ENCODE results near the gene DLL1. TPM values are rescaled to one million over a fixed set of nuclear protein-coding genes. Genes with fewer than 3 reads are reported as not detected.
A peak's percentile ranks its signal among the peaks of the same experiment; 100 is the strongest.

The DLL1 gene
- total RNA-seq, 4 donors from 2014 or later, result 8.7 to 24.3 (median 19.2) TPM

DNA sequence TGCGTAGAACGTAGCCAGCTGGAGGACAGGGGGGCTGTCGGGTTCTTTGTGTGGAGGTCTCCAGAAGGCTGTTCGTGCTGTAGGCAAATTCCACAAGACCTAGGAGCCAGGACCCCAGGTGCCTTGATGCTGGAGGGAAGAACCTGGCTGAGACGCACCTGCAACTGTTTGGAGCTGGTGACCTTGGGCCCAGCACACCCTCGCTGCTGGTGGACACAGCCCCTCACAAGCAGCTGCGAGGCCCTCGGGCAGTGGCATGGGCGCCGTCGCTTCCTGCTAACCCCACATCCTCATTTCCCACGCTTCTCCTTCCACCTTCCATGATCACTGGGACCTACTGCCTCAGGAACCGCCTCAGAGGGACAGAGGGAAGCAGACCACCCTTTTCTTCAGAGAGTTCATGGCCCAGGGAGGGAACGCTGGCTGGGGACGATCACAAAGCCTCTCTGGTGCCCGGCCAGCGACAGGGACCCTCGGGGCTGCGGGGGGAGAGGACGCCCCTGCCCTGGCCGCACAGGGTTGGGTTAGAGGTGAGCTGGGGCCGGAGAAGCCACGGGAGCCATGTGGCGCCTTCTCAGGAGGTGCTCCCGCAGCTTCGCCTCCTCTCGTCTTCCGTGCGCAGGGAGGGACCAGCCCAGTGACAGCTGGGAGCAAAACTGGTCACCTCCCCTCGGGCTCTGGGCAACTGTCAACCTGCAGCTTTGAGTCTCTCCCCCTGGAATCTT, 18.4 kb downstream of the DLL1 start:
- H3K36me3 ChIP-seq, result no peaks in the 10 kb centered on the region
- intact Hi-C loops (cut with DNase I; ENCODE audit: low total_unique reads), result no loop called here
- TF ChIP-seq, protein P1, sequence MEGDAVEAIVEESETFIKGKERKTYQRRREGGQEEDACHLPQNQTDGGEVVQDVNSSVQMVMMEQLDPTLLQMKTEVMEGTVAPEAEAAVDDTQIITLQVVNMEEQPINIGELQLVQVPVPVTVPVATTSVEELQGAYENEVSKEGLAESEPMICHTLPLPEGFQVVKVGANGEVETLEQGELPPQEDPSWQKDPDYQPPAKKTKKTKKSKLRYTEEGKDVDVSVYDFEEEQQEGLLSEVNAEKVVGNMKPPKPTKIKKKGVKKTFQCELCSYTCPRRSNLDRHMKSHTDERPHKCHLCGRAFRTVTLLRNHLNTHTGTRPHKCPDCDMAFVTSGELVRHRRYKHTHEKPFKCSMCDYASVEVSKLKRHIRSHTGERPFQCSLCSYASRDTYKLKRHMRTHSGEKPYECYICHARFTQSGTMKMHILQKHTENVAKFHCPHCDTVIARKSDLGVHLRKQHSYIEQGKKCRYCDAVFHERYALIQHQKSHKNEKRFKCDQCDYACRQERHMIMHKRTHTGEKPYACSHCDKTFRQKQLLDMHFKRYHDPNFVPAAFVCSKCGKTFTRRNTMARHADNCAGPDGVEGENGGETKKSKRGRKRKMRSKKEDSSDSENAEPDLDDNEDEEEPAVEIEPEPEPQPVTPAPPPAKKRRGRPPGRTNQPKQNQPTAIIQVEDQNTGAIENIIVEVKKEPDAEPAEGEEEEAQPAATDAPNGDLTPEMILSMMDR (IDR thresholded peaks at IDR 0.05), result no peak
- H3K27ac ChIP-seq, result no peak overlapping the region
- no peaks in the 10 kb centered on the region for H3K27me3 ChIP-seq
- peaks cover 4 to 6% of the 10 kb centered on the region in 2 donors for H3K4me1 ChIP-seq
- H3K9me3 ChIP-seq, result no peaks in the 10 kb centered on the region
- DNase-seq, result no peak
- H3K4me3 ChIP-seq, result no peak overlapping the region

DNA sequence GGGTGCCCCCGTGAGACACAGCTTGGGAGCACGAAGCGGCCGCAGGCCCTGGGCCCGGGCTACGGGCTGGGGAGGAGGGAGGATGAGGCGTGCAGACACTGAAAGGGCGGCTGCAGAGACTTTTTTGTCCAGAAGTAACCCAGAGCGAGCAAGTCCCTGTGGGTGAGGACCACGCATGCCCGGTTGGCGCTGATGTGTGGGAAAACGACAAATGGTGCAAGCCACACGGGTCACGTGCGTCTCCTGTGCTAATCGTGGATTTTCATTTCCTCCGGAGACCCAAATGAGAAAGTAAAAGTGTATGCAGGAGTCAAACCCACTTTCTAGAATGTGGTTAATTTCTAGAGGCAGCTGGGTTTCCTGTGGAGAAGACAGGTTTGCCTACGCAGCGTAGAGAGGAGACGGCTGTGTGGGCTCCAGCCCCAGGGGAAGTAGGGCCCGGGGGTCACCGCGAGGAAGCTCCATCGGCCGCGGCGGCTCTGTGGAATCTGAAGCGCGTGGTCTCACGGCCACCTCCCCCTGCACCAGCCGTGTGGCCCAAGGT, 19.0 kb downstream of the DLL1 start:
- TF ChIP-seq, protein P1 (IDR thresholded peaks at IDR 0.05), result no peak
- TF ChIP-seq POLR2A (IDR thresholded peaks at IDR 0.05), result no peak
- Histone ChIP-seq H3K36me3 (no peaks in the 10 kb centered on the region), H3K9me3 (no peaks in the 10 kb centered on the region), H3K27me3 (no peaks in the 10 kb centered on the region), H3K4me1 (peaks cover 1 to 6% of the 10 kb centered on the region in 2 donors), H3K27ac (no peak overlapping the region), H3K4me3 (no peak overlapping the region)
- no peak for DNase-seq
- intact Hi-C loops (cut with DNase I; ENCODE audit: low total_unique reads), result no loop called here

DNA sequence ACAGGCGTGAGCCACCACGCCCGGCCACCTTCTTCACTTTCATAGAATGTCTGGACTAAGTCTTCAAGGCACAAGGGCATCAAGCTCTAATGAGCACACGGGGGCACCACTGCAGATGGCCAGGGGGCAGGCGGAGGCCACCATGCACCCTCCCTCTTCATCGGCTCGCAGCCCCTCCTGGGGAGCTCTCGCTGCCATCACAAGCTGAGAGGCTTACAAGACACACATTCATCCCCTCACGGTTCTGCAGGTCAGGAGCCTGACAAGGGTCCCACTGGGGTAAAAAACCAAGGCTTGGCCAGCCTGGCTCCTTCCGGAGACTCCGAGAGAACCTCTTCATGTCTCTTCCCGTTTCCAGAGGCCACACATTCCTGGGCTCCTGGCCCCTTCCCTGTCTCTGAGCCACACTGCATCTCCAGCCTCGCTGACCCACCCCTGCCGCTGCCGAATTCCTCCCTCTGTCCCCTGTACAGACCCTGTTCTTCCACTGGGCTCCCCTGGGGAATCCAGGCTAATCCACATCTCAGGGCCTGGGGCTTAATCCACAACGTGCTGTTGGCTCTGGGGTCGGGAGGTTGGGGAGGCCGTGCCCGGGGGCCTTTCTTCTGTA, 19.8 kb downstream of the DLL1 start:
- no peak for DNase-seq
- intact Hi-C loops (cut with DNase I; ENCODE audit: low total_unique reads), result no loop called here
- Histone ChIP-seq H3K4me3 (no peak overlapping the region), H3K9me3 (no peaks in the 10 kb centered on the region), H3K27me3 (no peaks in the 10 kb centered on the region), H3K4me1 (peaks cover 0 to 5% of the 10 kb centered on the region in 2 donors), H3K36me3 (no peaks in the 10 kb centered on the region), H3K27ac (no peak overlapping the region)
- TF ChIP-seq, protein P1 (IDR thresholded peaks at IDR 0.05), result no peak
- TF ChIP-seq POLR2A (IDR thresholded peaks at IDR 0.05), result no peak

DNA sequence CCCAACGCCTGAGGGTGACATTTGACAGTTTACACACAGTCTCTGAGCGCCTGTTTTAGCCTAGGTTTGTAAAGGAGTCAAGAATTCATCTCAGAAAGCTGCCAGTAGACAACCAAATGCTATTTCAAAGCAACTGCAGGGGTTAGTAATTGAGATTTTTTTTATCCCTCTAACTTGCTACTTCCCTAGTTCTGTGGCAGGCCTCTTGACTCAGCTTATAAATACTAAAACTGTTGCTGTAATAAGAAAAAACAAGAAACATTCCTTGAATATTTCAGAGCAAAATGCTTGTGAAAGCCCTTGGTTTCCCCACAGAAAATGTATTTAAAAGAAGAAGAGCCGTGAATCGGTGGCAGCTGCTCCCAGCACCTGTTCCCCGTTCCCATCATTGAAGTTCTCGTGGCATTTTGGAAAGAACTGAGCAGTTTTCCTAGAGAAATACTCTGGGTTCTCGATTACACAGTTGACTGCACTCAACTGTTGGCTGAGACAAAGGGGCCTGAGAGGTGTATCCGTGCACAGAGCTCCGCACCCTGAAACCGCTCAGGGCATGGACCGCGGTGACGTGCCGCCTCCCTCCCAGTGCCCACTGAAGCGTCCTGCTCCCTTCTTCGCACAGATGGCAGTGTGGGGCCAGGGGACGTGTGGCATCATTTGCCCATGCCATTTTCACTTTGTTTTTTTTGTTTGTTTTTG, 20.9 kb downstream of the DLL1 start:
- intact Hi-C loops (cut with DNase I; ENCODE audit: low total_unique reads), result no loop called here
- Histone ChIP-seq H3K27me3 (no peaks in the 10 kb centered on the region), H3K27ac (peak overlapping the region in 1 of 2 donors; percentile 10), H3K9me3 (no peaks in the 10 kb centered on the region), H3K4me1 (no peaks in the 10 kb centered on the region), H3K36me3 (no peaks in the 10 kb centered on the region), H3K4me3 (no peak overlapping the region)
- no peak for DNase-seq
- TF ChIP-seq, protein P1 (IDR thresholded peaks at IDR 0.05), result no peak
- TF ChIP-seq POLR2A (IDR thresholded peaks at IDR 0.05), result no peak

All from uterus (tissue), 4 donors.